Measurements from ENCODE around the gene HDAC4. TPM values are rescaled to one million over a fixed set of nuclear protein-coding genes. Genes with fewer than 3 reads are reported as not detected.
A peak's percentile ranks its signal among the peaks of the same experiment; 100 is the strongest.

The HDAC4 gene
- total and polyA plus RNA-seq, 9 of the 15 experiments (the other 6 are each of a cell fraction or from before 2014, with no cell fraction given), result 0.11 to 20.2 (median 4.0) TPM

DNA sequence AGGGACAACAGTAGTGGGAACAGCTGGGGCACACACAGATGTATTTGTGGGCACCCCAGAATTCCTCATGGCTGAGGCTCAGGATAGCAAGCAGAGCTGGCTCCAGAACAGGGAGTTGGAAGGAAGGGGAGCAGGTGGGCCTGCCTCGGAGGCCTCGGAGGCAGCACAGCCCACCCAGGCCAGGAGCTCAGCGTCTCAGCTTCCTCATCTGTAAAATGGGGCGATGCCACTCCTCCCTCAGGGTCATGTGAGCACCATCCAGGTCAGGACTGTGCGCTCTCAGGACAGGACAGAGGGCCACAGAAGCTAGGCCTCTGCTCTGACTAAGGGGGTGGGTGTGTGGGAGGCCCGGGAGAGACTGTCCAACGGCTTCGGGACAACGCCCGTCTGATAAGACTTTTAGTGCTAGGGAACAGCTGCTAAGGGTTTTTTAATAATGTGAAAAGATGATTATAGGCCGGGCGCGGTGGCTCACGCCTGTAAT lies 106.2 kb downstream of the HDAC4 start (continued):
- TF ChIP-seq, protein P1, sequence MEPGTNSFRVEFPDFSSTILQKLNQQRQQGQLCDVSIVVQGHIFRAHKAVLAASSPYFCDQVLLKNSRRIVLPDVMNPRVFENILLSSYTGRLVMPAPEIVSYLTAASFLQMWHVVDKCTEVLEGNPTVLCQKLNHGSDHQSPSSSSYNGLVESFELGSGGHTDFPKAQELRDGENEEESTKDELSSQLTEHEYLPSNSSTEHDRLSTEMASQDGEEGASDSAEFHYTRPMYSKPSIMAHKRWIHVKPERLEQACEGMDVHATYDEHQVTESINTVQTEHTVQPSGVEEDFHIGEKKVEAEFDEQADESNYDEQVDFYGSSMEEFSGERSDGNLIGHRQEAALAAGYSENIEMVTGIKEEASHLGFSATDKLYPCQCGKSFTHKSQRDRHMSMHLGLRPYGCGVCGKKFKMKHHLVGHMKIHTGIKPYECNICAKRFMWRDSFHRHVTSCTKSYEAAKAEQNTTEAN (CRISPR knock-in tag; IDR thresholded peaks at IDR 0.05), result no peak
- no peak for TF ChIP-seq SNRNP70 (optimal IDR thresholded peaks at IDR 0.05; ENCODE audit: low read depth, low read length)
- TF ChIP-seq ZNF41 (CRISPR knock-in tag; conservative IDR thresholded peaks at IDR 0.05), result no peak
- TF ChIP-seq, protein P2, sequence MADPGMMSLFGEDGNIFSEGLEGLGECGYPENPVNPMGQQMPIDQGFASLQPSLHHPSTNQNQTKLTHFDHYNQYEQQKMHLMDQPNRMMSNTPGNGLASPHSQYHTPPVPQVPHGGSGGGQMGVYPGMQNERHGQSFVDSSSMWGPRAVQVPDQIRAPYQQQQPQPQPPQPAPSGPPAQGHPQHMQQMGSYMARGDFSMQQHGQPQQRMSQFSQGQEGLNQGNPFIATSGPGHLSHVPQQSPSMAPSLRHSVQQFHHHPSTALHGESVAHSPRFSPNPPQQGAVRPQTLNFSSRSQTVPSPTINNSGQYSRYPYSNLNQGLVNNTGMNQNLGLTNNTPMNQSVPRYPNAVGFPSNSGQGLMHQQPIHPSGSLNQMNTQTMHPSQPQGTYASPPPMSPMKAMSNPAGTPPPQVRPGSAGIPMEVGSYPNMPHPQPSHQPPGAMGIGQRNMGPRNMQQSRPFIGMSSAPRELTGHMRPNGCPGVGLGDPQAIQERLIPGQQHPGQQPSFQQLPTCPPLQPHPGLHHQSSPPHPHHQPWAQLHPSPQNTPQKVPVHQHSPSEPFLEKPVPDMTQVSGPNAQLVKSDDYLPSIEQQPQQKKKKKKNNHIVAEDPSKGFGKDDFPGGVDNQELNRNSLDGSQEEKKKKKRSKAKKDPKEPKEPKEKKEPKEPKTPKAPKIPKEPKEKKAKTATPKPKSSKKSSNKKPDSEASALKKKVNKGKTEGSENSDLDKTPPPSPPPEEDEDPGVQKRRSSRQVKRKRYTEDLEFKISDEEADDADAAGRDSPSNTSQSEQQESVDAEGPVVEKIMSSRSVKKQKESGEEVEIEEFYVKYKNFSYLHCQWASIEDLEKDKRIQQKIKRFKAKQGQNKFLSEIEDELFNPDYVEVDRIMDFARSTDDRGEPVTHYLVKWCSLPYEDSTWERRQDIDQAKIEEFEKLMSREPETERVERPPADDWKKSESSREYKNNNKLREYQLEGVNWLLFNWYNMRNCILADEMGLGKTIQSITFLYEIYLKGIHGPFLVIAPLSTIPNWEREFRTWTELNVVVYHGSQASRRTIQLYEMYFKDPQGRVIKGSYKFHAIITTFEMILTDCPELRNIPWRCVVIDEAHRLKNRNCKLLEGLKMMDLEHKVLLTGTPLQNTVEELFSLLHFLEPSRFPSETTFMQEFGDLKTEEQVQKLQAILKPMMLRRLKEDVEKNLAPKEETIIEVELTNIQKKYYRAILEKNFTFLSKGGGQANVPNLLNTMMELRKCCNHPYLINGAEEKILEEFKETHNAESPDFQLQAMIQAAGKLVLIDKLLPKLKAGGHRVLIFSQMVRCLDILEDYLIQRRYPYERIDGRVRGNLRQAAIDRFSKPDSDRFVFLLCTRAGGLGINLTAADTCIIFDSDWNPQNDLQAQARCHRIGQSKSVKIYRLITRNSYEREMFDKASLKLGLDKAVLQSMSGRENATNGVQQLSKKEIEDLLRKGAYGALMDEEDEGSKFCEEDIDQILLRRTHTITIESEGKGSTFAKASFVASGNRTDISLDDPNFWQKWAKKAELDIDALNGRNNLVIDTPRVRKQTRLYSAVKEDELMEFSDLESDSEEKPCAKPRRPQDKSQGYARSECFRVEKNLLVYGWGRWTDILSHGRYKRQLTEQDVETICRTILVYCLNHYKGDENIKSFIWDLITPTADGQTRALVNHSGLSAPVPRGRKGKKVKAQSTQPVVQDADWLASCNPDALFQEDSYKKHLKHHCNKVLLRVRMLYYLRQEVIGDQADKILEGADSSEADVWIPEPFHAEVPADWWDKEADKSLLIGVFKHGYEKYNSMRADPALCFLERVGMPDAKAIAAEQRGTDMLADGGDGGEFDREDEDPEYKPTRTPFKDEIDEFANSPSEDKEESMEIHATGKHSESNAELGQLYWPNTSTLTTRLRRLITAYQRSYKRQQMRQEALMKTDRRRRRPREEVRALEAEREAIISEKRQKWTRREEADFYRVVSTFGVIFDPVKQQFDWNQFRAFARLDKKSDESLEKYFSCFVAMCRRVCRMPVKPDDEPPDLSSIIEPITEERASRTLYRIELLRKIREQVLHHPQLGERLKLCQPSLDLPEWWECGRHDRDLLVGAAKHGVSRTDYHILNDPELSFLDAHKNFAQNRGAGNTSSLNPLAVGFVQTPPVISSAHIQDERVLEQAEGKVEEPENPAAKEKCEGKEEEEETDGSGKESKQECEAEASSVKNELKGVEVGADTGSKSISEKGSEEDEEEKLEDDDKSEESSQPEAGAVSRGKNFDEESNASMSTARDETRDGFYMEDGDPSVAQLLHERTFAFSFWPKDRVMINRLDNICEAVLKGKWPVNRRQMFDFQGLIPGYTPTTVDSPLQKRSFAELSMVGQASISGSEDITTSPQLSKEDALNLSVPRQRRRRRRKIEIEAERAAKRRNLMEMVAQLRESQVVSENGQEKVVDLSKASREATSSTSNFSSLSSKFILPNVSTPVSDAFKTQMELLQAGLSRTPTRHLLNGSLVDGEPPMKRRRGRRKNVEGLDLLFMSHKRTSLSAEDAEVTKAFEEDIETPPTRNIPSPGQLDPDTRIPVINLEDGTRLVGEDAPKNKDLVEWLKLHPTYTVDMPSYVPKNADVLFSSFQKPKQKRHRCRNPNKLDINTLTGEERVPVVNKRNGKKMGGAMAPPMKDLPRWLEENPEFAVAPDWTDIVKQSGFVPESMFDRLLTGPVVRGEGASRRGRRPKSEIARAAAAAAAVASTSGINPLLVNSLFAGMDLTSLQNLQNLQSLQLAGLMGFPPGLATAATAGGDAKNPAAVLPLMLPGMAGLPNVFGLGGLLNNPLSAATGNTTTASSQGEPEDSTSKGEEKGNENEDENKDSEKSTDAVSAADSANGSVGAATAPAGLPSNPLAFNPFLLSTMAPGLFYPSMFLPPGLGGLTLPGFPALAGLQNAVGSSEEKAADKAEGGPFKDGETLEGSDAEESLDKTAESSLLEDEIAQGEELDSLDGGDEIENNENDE (IDR thresholded peaks at IDR 0.05; ENCODE audit: low read depth, low read length), result no peak
- TF ChIP-seq, protein P3, sequence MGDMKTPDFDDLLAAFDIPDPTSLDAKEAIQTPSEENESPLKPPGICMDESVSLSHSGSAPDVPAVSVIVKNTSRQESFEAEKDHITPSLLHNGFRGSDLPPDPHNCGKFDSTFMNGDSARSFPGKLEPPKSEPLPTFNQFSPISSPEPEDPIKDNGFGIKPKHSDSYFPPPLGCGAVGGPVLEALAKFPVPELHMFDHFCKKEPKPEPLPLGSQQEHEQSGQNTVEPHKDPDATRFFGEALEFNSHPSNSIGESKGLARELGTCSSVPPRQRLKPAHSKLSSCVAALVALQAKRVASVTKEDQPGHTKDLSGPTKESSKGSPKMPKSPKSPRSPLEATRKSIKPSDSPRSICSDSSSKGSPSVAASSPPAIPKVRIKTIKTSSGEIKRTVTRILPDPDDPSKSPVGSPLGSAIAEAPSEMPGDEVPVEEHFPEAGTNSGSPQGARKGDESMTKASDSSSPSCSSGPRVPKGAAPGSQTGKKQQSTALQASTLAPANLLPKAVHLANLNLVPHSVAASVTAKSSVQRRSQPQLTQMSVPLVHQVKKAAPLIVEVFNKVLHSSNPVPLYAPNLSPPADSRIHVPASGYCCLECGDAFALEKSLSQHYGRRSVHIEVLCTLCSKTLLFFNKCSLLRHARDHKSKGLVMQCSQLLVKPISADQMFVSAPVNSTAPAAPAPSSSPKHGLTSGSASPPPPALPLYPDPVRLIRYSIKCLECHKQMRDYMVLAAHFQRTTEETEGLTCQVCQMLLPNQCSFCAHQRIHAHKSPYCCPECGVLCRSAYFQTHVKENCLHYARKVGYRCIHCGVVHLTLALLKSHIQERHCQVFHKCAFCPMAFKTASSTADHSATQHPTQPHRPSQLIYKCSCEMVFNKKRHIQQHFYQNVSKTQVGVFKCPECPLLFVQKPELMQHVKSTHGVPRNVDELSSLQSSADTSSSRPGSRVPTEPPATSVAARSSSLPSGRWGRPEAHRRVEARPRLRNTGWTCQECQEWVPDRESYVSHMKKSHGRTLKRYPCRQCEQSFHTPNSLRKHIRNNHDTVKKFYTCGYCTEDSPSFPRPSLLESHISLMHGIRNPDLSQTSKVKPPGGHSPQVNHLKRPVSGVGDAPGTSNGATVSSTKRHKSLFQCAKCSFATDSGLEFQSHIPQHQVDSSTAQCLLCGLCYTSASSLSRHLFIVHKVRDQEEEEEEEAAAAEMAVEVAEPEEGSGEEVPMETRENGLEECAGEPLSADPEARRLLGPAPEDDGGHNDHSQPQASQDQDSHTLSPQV (IDR thresholded peaks at IDR 0.05), result peak; percentile 62
- TF ChIP-seq, protein P4, sequence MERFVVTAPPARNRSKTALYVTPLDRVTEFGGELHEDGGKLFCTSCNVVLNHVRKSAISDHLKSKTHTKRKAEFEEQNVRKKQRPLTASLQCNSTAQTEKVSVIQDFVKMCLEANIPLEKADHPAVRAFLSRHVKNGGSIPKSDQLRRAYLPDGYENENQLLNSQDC (CRISPR knock-in tag; IDR thresholded peaks at IDR 0.05), result no peak
- no peak for TF ChIP-seq U2AF2 (optimal IDR thresholded peaks at IDR 0.05; ENCODE audit: low read depth, low read length)
- no peak for TF ChIP-seq NUFIP1 (IDR thresholded peaks at IDR 0.05; ENCODE audit: partially characterized antibody)
